ENCODE measurements around the gene CNOT11.
A peak's percentile ranks its signal among the peaks of the same experiment; 100 is the strongest.
"Not testable (repeated sequence)": the region's sequence is repeated elsewhere in the genome, so short reads cannot be mapped to it uniquely, and the experiment has no call there.

CNOT11 gene

GRCh38 chr2:101252408-101253012 lies at the start of gene CNOT11:
CNOT11 (plus strand) TSS chr2:101252886; CDS start chr2:101252965, 79 bp downstream.
- DNase-seq: peak; percentile 99

- DNase-seq: no peak
Observed at GRCh38 chr2:101204400-101205115, 48.1 kb upstream of the CNOT11 start.

GRCh38 chr2:101205521-101206479 lies 46.9 kb upstream of the CNOT11 start:
- DNase-seq: peak; percentile 77

GRCh38 chr2:101208830-101209229 lies 43.9 kb upstream of the CNOT11 start:
- DNase-seq: no peak

- DNase-seq: no peak
Observed at GRCh38 chr2:101219246-101219645, 33.4 kb upstream of the CNOT11 start.

GRCh38 chr2:101220091-101220490 lies 32.6 kb upstream of the CNOT11 start:
- DNase-seq: not testable (repeated sequence)

GRCh38 chr2:101223814-101224231 lies 28.9 kb upstream of the CNOT11 start:
- DNase-seq: no peak

- no peak for DNase-seq
Observed at GRCh38 chr2:101230541-101231001, 22.1 kb upstream of the CNOT11 start.

GRCh38 chr2:101231240-101231639 lies 21.4 kb upstream of the CNOT11 start:
- no peak for DNase-seq

- DNase-seq: no peak
Observed at GRCh38 chr2:101231937-101232730, 20.6 kb upstream of the CNOT11 start.

- DNase-seq: no peak
Observed at GRCh38 chr2:101232770-101233169, 19.9 kb upstream of the CNOT11 start.

GRCh38 chr2:101234169-101234938 lies 18.3 kb upstream of the CNOT11 start:
- DNase-seq: no peak

GRCh38 chr2:101235956-101236355 lies 16.7 kb upstream of the CNOT11 start:
- not testable (repeated sequence) for DNase-seq

- not testable (repeated sequence) for DNase-seq
Observed at GRCh38 chr2:101237944-101238343, 14.7 kb upstream of the CNOT11 start.

GRCh38 chr2:101238930-101239759 lies 13.5 kb upstream of the CNOT11 start:
- no peak for DNase-seq

- not testable (repeated sequence) for DNase-seq
Observed at GRCh38 chr2:101239760-101240118, 12.9 kb upstream of the CNOT11 start.

GRCh38 chr2:101240694-101241093 lies 12.0 kb upstream of the CNOT11 start:
- not testable (repeated sequence) for DNase-seq

GRCh38 chr2:101241158-101241557 lies 11.5 kb upstream of the CNOT11 start:
- DNase-seq: no peak

- not testable (repeated sequence) for DNase-seq
Observed at GRCh38 chr2:101244373-101244772, 8.3 kb upstream of the CNOT11 start.

GRCh38 chr2:101244899-101245298 lies 7.8 kb upstream of the CNOT11 start:
- not testable (repeated sequence) for DNase-seq

GRCh38 chr2:101245468-101245867 lies 7.2 kb upstream of the CNOT11 start:
- not testable (repeated sequence) for DNase-seq

Data from NCI-H2171 (cell line).